HG03442 (cell line): ENCODE results near the gene DGKG.

Experiments
- ATAC-seq: cut with Tn5 transposase; IDR thresholded peaks from one replicate; pipeline ENCODE4 v1.9.1; 2021; ENCODE audit warnings: mild to moderate bottlenecking, moderate library complexity; ENCODE audit not compliant: unreplicated experiment

The DGKG gene

GRCh38 chr3:186151077-186151971 lies 210.7 kb downstream of the DGKG start:
- no peak for ATAC-seq

DNA sequence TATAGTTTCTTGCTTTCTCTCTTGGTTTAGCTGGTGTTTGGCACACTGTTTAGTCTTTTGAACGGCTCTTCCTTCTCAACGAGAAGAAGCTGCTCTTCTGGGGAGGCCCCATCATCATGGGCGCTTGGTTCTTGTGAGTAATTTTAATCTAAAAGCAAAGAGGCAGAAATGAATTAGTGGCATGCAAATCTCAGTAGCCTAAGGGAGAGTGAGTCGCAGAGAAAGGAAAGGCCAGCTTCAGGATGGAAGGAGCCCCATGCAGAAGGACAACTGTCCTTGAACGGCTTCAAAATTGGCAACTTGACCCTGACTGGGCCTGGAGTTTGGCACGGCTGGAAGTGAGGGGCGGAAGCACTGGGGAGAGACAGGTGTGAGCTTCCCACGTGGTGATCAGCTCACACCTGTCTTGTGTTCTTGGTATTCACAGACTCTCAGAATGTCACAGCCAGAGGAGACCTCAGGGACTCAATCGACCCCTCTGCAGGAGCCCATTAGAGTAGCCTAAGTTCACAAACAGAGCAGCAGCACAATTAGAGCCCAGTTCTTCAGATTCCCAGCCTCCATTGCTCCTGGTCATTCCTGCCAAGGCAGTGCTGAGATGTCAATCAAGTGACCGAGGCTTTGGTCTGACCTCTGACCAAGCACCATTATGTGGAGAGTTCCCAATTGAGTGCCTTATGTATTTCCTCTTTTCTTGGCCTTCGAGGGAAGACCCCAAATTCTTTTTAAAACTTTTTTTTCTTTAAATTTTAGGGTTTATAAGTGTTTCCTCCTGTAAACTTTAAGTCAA lies 211.8 kb downstream of the DGKG start:
- no peak for ATAC-seq

DNA sequence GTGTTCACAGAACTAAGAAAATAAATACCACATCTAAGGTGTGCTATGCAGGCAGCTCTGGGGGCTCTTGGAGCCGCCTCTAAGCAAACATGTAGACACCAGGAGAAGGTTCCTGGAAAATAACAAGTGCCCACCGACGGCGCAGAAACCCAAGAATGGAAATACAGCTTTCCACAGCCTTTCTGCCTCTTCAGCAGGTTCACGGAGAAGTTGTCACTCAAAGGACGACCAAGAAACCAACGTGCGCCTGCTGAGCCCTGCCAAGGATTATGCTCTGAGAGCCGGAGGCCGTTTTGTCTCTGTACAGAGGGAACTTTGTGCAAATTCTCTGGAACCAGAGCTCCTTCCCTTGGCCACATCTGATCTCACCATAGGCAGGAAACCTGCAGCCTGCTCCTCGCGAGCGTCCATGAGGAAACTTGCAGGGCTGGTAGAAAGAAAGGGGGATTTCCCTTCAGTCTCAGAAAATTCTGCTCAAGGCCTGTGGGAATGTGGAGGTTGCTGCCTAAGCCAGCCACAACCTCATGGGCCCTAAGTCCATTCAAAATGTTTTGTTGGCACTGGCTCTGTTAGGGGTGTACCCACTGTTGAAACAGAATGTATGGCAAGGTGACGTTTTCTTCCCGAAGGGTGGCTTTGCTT lies 212.6 kb downstream of the DGKG start:
- no peak for ATAC-seq

DNA sequence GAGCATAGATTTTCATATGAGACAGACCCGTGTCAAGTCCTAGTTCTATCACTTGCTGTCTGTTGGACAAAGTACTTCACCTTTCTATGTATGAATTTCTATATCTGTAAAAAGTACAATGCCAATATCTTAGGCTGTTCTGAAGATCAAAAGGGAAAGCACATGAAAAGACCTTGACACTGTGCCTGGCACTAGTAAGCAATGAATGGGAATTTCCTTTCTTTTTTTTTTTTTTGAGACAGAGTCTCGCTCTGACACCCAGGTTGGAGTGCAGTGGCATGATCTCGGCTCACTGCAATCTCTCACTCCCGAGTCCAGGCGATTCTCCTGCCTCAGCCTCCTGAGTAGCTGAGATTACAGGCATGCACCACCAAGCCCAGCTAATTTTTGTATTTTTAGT lies 217.8 kb downstream of the DGKG start:
- ATAC-seq = no peak

DNA sequence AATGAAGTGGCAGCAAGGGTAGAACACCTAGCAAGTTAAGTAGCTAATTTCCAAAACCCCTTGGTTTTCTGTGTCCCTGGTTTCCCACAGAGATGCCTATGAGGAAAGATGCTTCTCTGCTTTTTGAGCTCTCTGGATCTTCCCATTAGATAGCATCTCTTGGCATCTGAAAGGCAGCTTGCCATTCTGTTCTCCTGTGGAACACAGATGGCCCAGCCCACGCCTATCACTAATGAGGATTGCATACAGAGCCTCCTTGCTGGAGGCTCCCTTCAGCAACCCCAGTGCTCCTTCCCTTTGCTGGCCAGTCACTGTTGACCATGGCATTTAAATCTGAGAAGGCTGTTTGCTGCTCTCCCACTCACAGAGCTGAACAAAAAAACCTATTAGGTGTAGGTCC lies 218.8 kb downstream of the DGKG start:
- no peak for ATAC-seq

- ATAC-seq = no peak
Measured at GRCh38 chr3:186142393-186142932, 219.6 kb downstream of the DGKG start.

DNA sequence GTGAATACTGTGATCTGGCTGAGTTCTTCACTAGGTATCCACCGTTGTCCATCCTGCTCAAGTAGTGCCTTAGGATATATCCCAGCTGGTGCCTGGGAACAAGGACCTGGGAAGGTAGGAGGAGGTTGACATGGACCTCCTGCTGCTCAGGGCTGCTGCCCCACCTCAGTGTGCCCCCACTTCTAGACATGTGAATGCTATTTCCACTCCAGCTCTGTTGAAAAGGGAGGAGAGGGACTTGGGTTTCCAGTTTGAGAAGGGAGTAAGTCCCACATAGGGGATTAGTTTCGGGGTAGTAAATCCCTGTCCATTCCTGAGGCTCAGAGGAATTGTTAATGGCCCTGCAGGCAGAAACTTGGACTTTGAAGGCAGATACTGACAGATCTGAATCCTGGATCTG lies 220.2 kb downstream of the DGKG start:
- ATAC-seq = no peak

- no peak for ATAC-seq
Measured at GRCh38 chr3:186138272-186138981, 223.6 kb downstream of the DGKG start.

DNA sequence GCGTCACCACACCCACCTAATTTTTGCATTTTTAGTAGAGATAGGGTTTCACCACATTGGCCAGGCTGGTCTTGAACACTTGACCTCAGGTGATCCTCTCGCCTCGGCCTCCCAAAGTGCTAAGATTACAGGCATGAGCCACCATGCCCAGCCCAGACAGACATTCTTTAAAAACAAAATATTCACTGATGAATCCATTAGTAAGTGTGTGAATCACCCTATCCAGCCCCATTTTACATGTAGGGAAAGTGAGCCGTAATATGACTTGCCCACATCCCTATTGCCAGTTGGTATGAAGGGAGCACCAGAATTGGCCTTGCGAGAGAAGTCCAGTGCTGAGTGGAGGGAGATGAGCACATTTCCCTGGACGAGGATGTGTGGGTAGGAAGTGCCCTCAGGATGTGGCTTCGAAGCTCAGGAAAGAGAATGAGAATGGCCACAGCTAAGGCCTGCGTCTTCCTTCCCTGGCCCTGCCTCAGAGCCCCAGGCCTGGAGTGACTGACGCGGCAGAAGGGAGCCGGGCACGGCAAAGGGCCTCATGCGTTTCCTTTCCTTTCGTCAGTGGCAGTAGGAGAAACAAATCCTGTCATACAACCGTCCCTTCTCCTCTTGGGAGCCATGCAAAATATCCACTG lies 224.9 kb downstream of the DGKG start:
- no peak for ATAC-seq

DNA sequence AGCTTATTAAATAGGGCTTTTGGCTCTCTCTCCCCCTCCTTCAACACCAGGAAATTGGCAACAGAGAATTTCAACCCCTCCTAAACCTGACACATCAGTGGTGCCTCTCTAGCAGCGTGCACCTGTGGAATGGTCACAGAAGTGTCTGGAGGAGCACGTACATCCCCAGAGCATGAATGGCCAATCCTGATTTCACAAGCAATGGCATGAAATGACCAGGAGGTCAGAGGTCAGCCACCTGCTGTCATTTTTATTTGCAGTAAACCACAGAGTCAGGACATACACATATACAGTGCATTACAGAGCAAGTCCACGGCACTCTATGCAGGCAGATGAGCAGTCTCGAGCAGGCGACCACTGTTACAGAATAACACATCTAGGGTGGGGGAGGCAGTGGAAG lies 228.1 kb downstream of the DGKG start:
- no peak for ATAC-seq

GRCh38 chr3:186132487-186132886 lies 229.5 kb downstream of the DGKG start:
- no peak for ATAC-seq

DNA sequence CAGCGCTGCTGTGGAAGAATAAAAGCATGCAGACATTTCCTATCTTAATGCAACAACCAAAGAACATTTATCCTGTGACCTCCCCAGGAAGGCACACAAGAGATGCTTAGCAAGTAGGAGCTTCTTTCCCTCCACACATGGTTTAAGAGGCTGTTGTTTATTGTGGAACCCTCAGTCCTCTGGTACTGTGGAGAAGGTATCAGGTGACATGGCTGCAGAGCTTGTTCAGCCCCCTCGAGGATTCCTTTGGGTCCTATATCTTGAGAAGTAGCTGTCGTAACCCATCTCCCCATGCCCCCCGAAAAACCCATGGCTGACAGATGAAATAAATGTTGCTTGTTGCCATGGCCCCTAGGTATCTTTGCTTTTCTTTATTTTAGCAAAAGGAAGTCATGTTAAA lies 232.8 kb downstream of the DGKG start:
- ATAC-seq = no peak

DNA sequence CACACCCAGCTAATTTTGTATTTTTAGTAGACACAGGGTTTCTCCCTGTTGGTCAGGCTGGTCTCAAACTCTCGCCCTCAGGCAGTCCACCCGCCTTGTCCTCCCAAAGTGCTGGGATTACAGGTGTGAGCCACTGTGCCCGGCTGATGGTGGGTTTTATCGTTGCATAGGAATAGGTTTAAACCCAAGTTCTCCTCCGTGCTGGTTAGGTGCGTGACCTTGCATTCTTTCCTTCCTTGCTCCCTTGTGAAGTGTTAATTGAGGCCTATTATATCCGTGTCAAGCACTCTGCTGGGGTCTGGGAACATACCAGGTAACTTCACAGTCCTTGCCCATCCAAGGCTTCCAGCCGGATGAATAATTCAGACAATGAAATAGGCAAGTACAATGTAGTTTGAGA lies 233.9 kb downstream of the DGKG start:
- ATAC-seq = no peak

GRCh38 chr3:186127463-186127862 lies 234.6 kb downstream of the DGKG start:
- ATAC-seq = no peak

DNA sequence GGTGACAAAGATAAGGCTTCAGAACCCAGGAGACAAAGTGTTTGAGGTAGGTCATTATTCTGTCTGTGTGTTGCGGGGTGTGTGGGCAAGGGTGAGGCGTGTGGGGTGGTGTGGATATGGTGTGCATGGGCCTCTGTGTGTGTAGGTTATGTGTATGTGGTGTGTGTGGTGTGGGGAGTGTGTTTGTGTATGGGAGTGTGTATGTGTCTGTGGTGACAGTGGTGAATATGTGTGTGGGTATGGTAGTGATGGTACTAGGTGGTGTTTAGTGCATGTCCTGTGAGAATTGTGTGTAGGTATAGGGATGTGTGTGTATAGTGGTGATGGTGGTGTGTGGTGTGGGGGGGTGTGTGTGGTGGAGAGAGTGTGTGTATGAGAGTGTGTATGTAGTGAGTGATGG lies 236.9 kb downstream of the DGKG start:
- ATAC-seq = no peak

GRCh38 chr3:186124592-186124991 lies 237.4 kb downstream of the DGKG start:
- ATAC-seq = no peak

DNA sequence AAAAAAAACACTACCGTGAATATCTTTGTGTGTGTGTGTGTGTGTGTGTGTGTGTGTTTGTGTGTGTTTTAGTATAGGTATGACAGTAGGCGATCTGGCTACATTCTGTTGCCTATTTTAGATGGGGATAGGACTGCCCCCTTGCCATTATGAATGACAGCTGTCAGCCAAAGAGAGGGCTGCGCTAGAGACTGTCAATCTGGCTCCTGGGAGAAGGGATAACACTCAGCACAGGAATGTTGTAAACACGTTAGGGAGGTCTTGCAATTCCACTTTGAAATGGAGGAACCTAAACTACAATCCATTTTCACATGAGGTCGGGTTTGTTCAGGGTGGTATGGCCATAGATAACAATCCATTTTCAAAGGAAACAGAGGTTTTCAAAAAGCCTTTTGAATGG lies 239.0 kb downstream of the DGKG start:
- ATAC-seq = no peak

GRCh38 chr3:186121968-186122367 lies 240.1 kb downstream of the DGKG start:
- no peak for ATAC-seq

DNA sequence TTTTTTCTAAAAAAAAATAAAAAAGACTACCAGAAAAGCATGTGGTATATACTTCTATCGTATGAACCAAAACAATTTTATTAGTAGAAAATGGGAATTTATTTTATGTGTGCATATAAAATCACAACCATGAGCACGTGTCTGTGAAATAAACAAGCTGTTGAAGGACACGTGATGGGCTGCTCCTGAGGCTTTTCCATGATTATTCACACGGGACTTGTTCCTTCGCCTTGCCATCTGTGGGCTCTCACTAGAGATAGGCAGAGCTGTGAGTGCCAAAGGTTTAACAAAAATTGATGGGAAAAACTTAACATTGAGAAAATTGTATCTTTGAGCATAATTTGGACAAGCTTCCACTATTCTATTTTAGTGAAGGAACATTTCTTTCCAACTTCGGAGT lies 240.8 kb downstream of the DGKG start:
- no peak for ATAC-seq

- no peak for ATAC-seq
Measured at GRCh38 chr3:186119499-186119898, 242.5 kb downstream of the DGKG start.
